ENCODE measurements around the gene NDRG3. TPM values are rescaled to one million over a fixed set of nuclear protein-coding genes. Genes with fewer than 3 reads are reported as not detected.
"Not testable (repeated sequence)": the region's sequence is repeated elsewhere in the genome, so short reads cannot be mapped to it uniquely, and the experiment has no call there.

Gene NDRG3
- total RNA-seq, 1 donor from 2014 or later: 26.8 TPM

DNA sequence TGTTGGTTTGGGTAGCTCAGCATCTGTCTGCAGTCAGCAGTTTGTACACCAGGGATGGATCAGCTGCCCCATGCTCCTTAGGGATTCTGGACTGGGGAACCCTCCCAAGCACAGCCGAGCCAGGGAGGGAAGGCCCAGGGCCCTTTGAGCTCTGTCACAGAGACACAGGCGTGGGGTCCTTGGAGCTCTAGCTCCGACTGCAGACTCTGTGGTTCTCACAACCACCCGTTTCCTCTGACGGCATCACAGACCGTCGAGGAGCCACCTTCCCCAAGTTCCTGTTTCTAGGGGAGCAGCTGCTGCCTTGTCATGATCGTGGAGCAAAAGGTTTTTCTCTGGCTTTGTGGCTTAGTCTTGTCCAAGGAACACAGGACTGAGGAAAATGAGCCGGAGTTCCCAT, 99.9 kb downstream of the NDRG3 start, which contains the start of gene SLA2:
Gene SLA2 (minus strand): TSS at position 199 of the 400 bp plus-strand sequence. CDS start 4,861 bp downstream, outside the sequence.
- H3K27ac Mint-ChIP-seq: peak within 1 kb of the TSS; percentile 99
- DNase-seq (ENCODE audit: low spot score): peak; percentile 60
- peaks cover 50% of the 10 kb centered on the region for H3K4me1 Mint-ChIP-seq (ENCODE audit: low read depth)
- H3K36me3 Mint-ChIP-seq (ENCODE audit: low read depth): peaks cover 45% of the 10 kb centered on the region
- no peaks in the 10 kb centered on the region for H3K9me3 Mint-ChIP-seq
- H3K4me3 Mint-ChIP-seq (ENCODE audit: low read depth): peak within 1 kb of the TSS; percentile 96
- no peaks in the 10 kb centered on the region for H3K27me3 Mint-ChIP-seq (ENCODE audit: low read depth)
- intact Hi-C loops (cut with micrococcal nuclease): loop anchor here (2.0 to 10.0 kb wide), 4 partner anchors 41 to 109 kb away; partner anchors contain the start of genes RAB5IF and TGIF2

- peak overlapping the region; percentile 96 for H3K4me3 Mint-ChIP-seq (ENCODE audit: low read depth)
- no peaks in the 10 kb centered on the region for H3K27me3 Mint-ChIP-seq (ENCODE audit: low read depth)
- H3K4me1 Mint-ChIP-seq (ENCODE audit: low read depth): peaks cover 50% of the 10 kb centered on the region
- peaks cover 51% of the 10 kb centered on the region for H3K36me3 Mint-ChIP-seq (ENCODE audit: low read depth)
- no peak for DNase-seq (ENCODE audit: low spot score)
- H3K9me3 Mint-ChIP-seq: no peaks in the 10 kb centered on the region
- intact Hi-C loops (cut with micrococcal nuclease): loop anchor here (2.0 to 10.0 kb wide), 3 partner anchors 41 to 109 kb away; partner anchors contain the start of genes RAB5IF and TGIF2
- peak overlapping the region; percentile 99 for H3K27ac Mint-ChIP-seq
Observed at GRCh38 chr20:36645353-36645752, 100.5 kb downstream of the NDRG3 start.

GRCh38 chr20:36644706-36645095, 101.2 kb downstream of the NDRG3 start:
- DNase-seq (ENCODE audit: low spot score): no peak
- Mint-ChIP-seq H3K36me3 (ENCODE audit: low read depth) (peaks cover 56% of the 10 kb centered on the region), H3K9me3 (no peaks in the 10 kb centered on the region), H3K27ac (peak overlapping the region; percentile 99), H3K4me1 (ENCODE audit: low read depth) (peaks cover 50% of the 10 kb centered on the region), H3K4me3 (ENCODE audit: low read depth) (peak overlapping the region; percentile 96), H3K27me3 (ENCODE audit: low read depth) (no peaks in the 10 kb centered on the region)
- intact Hi-C loops (cut with micrococcal nuclease): loop anchor here (2.0 to 10.0 kb wide), 3 partner anchors 40 to 110 kb away; partner anchors contain the start of genes RAB5IF and TGIF2

- intact Hi-C loops (cut with micrococcal nuclease): loop anchor here (2.0 to 10.0 kb wide), 3 partner anchors 39 to 111 kb away; partner anchors contain the start of genes RAB5IF and TGIF2
- H3K36me3 Mint-ChIP-seq (ENCODE audit: low read depth): peaks cover 59% of the 10 kb centered on the region
- peak; percentile 38 for DNase-seq (ENCODE audit: low spot score)
- H3K4me1 Mint-ChIP-seq (ENCODE audit: low read depth): peaks cover 50% of the 10 kb centered on the region
- no peaks in the 10 kb centered on the region for H3K27me3 Mint-ChIP-seq (ENCODE audit: low read depth)
- H3K4me3 Mint-ChIP-seq (ENCODE audit: low read depth): peak overlapping the region; percentile 96
- peak overlapping the region; percentile 99 for H3K27ac Mint-ChIP-seq
- no peaks in the 10 kb centered on the region for H3K9me3 Mint-ChIP-seq
Observed at GRCh38 chr20:36644032-36644705, 101.7 kb downstream of the NDRG3 start.

GRCh38 chr20:36642136-36642535, 103.8 kb downstream of the NDRG3 start:
- H3K4me3 Mint-ChIP-seq (ENCODE audit: low read depth): no peak overlapping the region
- H3K4me1 Mint-ChIP-seq (ENCODE audit: low read depth): peaks cover 45% of the 10 kb centered on the region
- DNase-seq (ENCODE audit: low spot score): no peak
- H3K36me3 Mint-ChIP-seq (ENCODE audit: low read depth): peaks cover 70% of the 10 kb centered on the region
- intact Hi-C loops (cut with micrococcal nuclease): loop anchor here (10.0 kb wide), 1 partner anchor 113 kb away; no protein-coding TSS in a partner anchor
- no peaks in the 10 kb centered on the region for H3K27me3 Mint-ChIP-seq (ENCODE audit: low read depth)
- H3K9me3 Mint-ChIP-seq: no peaks in the 10 kb centered on the region
- H3K27ac Mint-ChIP-seq: peak overlapping the region; percentile 88

DNA sequence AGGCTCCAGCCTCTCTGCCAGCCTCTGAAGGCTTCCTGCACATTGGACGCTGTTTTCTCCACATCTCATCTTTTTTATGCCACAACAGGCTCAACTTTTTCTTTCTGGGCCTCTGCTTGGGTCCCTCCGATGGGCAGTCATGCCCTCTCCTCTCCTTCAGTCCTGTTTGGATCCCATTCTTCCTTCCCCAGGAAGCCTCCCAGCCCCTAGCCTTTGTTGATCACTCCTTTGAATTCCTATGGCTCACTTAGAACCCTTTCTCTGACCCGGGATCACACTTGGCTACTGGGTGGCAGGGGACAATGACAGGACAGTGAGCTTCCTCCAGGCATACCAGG, 104.4 kb downstream of the NDRG3 start:
- intact Hi-C loops (cut with micrococcal nuclease): loop anchor here (10.0 kb wide), 1 partner anchor 113 kb away; no protein-coding TSS in a partner anchor
- H3K36me3 Mint-ChIP-seq (ENCODE audit: low read depth): peaks cover 75% of the 10 kb centered on the region
- H3K9me3 Mint-ChIP-seq: no peaks in the 10 kb centered on the region
- H3K4me1 Mint-ChIP-seq (ENCODE audit: low read depth): peaks cover 41% of the 10 kb centered on the region
- H3K4me3 Mint-ChIP-seq (ENCODE audit: low read depth): no peak overlapping the region
- DNase-seq (ENCODE audit: low spot score): no peak
- H3K27ac Mint-ChIP-seq: peak overlapping the region; percentile 55
- no peaks in the 10 kb centered on the region for H3K27me3 Mint-ChIP-seq (ENCODE audit: low read depth)

DNA sequence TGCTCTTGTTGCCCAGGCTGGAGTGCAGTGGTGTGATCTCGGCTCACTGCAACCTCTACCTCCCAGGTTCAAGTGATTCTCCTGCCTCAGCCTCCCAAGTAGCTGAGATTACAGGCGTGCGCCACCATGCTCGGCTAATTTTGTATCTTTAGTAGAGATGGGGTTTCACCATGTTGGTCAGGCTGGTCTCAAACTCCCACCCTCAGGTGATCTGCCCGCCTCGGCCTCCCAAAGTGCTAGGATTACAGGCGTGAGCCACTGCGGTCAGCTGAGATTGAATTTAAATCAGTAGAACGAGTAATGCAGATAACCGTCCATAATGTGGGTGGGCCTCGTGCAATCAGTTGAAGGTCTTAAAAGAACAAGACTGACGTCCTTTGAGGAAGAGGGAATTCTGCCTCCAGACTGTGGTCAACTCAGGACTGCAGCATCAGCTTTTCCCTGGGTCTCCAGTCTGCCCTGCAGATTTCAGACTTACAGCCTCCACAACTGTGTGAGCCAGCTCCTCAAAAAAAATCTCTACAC, 107.0 kb downstream of the NDRG3 start:
- H3K27ac Mint-ChIP-seq; DNase-seq (ENCODE audit: low spot score); H3K27me3 Mint-ChIP-seq (ENCODE audit: low read depth); H3K9me3 Mint-ChIP-seq; intact Hi-C loops (cut with micrococcal nuclease); H3K4me3 Mint-ChIP-seq (ENCODE audit: low read depth): not testable (repeated sequence)
- Mint-ChIP-seq H3K4me1 (ENCODE audit: low read depth) (peaks cover 20% of the 10 kb centered on the region), H3K36me3 (ENCODE audit: low read depth) (peaks cover 66% of the 10 kb centered on the region)

DNA sequence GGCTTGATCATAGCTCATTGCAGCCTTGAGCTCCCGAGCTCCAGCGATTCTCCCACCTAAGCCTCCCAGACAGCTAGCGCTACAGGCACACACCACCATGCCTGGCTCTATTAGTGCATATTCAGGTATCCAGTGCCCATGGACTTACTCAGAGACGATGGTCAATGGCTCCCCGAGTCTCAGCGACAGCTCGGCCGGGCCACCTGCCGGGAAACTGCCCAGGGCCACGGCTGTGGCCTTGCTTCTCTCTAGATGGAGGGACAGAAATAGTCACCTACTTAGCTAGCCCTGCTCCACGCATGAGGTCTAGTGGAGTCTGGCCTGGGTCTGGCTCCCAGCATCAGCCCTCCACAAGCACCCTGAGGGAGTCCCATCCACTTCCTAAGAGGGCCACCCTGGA, 111.5 kb downstream of the NDRG3 start:
- Mint-ChIP-seq H3K36me3 (ENCODE audit: low read depth) (peaks cover 71% of the 10 kb centered on the region), H3K4me1 (ENCODE audit: low read depth) (peaks cover 16% of the 10 kb centered on the region), H3K27ac (peak overlapping the region; percentile 78)

DNA sequence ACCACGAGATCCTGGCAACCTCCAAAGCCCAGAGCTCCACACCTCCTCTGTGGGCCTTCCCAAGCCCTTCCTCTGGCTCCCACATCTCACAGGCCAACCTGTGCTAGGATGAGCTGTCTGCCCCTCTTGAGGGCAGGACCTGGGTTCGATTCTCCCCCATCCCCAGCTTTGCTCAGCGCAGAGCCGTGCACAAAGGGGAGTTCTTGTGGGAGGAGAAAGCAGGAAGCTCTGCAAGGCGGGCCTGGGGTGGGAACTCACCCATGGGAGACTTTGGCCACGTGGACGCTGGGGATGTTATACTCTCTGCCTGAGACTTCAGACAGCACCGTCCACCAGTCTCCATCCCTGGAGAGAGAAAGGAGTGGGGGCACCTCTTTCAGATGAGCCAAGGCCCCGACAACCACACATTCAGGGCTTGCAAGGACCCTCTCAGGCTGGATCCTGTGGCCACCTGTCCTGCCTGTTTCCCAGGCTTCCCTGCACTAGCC, 112.6 kb downstream of the NDRG3 start:
- peaks cover 65% of the 10 kb centered on the region for H3K36me3 Mint-ChIP-seq (ENCODE audit: low read depth)
- no peak overlapping the region for H3K27ac Mint-ChIP-seq
- no peak overlapping the region for H3K4me3 Mint-ChIP-seq (ENCODE audit: low read depth)
- peaks cover 19% of the 10 kb centered on the region for H3K4me1 Mint-ChIP-seq (ENCODE audit: low read depth)
- DNase-seq (ENCODE audit: low spot score): no peak
- no peaks in the 10 kb centered on the region for H3K27me3 Mint-ChIP-seq (ENCODE audit: low read depth)
- no peaks in the 10 kb centered on the region for H3K9me3 Mint-ChIP-seq
- intact Hi-C loops (cut with micrococcal nuclease): no loop called here

More for the DNA sequence above, 111.5 kb downstream of the NDRG3 start:
- Mint-ChIP-seq H3K4me3 (ENCODE audit: low read depth) (no peak overlapping the region), H3K9me3 (no peaks in the 10 kb centered on the region), H3K27me3 (ENCODE audit: low read depth) (no peaks in the 10 kb centered on the region)
- intact Hi-C loops (cut with micrococcal nuclease): no loop called here
- no peak for DNase-seq (ENCODE audit: low spot score)

DNA sequence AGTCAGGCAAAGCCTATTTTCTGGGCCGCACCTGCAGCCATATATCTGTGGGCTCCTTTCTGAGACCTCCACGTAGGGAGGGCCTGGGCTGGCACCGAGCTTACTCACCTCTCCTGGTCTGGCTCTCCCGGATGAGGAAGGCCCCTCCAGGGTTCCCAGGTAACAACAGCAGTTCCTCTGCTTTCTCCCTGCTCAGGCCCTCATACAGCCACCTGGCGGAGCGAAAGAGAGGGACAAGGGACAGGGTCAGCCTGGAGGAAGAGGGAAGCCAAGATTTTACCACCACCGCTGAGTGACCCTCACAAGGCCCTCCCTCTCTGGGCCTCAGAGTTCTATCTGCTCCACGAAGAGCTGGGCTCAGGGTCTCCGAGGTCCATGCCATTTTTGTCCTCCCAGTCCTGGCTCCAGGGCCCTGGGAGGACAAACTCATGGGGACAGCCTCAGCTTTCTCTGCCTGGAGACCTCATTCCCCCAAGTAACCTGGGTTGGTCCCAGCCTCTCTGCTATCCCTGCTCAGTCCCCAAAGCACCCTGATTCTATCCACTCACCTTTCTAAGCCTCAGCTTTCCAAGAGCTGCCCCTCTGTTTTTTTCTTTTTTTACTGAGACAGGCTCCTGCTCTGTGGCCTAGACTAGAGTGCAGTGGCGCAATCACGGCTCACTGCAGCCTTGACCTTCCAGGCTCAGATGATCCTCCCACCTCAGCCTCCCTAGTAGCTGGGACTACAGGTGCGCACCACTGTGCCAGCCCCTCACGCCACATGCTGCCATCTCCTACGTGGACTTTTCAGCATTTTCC, 113.2 kb downstream of the NDRG3 start:
- no peaks in the 10 kb centered on the region for H3K27me3 Mint-ChIP-seq (ENCODE audit: low read depth)
- peaks cover 23% of the 10 kb centered on the region for H3K4me1 Mint-ChIP-seq (ENCODE audit: low read depth)
- intact Hi-C loops (cut with micrococcal nuclease): no loop called here
- DNase-seq (ENCODE audit: low spot score): no peak
- peaks cover 68% of the 10 kb centered on the region for H3K36me3 Mint-ChIP-seq (ENCODE audit: low read depth)
- no peaks in the 10 kb centered on the region for H3K9me3 Mint-ChIP-seq
- no peak overlapping the region for H3K27ac Mint-ChIP-seq
- H3K4me3 Mint-ChIP-seq (ENCODE audit: low read depth): no peak overlapping the region

DNA sequence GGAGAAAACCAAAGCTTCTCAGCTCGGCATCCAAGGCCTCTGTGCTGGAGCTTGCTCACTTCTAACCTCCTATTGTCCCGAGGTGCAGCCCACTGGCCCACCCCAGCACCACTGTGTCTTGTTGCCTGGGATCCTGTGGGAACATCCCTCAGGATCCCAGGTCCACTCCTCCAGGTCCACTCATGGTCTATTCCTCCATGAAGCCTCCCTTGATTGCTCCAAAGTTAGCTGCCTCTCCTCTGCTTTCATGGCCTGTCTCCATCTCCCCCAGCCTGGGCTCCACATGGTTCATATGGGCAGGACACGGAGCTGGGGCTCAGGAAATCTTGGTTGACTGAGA, 113.8 kb downstream of the NDRG3 start:
- Mint-ChIP-seq H3K27me3 (ENCODE audit: low read depth) (no peaks in the 10 kb centered on the region), H3K27ac (peak overlapping the region; percentile 61), H3K4me3 (ENCODE audit: low read depth) (no peak overlapping the region), H3K9me3 (no peaks in the 10 kb centered on the region), H3K4me1 (ENCODE audit: low read depth) (peaks cover 23% of the 10 kb centered on the region), H3K36me3 (ENCODE audit: low read depth) (peaks cover 74% of the 10 kb centered on the region)
- intact Hi-C loops (cut with micrococcal nuclease): no loop called here
- no peak for DNase-seq (ENCODE audit: low spot score)

GRCh38 chr20:36631646-36632045, 114.2 kb downstream of the NDRG3 start:
- no peaks in the 10 kb centered on the region for H3K9me3 Mint-ChIP-seq
- peaks cover 74% of the 10 kb centered on the region for H3K36me3 Mint-ChIP-seq (ENCODE audit: low read depth)
- H3K4me3 Mint-ChIP-seq (ENCODE audit: low read depth): no peak overlapping the region
- intact Hi-C loops (cut with micrococcal nuclease): no loop called here
- no peak for DNase-seq (ENCODE audit: low spot score)
- H3K4me1 Mint-ChIP-seq (ENCODE audit: low read depth): peaks cover 25% of the 10 kb centered on the region
- no peaks in the 10 kb centered on the region for H3K27me3 Mint-ChIP-seq (ENCODE audit: low read depth)
- peak overlapping the region; percentile 61 for H3K27ac Mint-ChIP-seq
